GM23248 (cell line): Measurements from ENCODE around the gene URGCP. TPM values are rescaled to one million over a fixed set of nuclear protein-coding genes. Genes with fewer than 3 reads are reported as not detected.
"Not testable (repeated sequence)": the region's sequence is repeated elsewhere in the genome, so short reads cannot be mapped to it uniquely, and the experiment has no call there.

Source experiments
- DNase-seq: peaks from one replicate; pipeline ENCODE4 v3.0.0-alpha.2; 2015
- H2AFZ ChIP-seq: fragments of 200-600 bp; sonication (generic); 2 replicates; pipeline ENCODE4 v1.6.1; 2016; ENCODE audit warnings: antibody characterized with exemption
- H3F3A ChIP-seq: fragments of 200-600 bp; sonication (generic); 2 replicates; pipeline ENCODE4 v1.6.1; 2016; ENCODE audit warnings: mild to moderate bottlenecking, antibody characterized with exemption, mixed run types; ENCODE audit not compliant: insufficient read depth
- H3K27ac ChIP-seq: fragments of 200-600 bp; sonication (generic); 2 replicates; pipeline ENCODE4 v1.5.1; 2016; ENCODE audit warnings: mild to moderate bottlenecking
- H3K27me3 ChIP-seq: fragments of 200-600 bp; sonication (generic); replicated peaks from 2 replicates; pipeline ENCODE4 v1.6.1; 2016; ENCODE audit warnings: mild to moderate bottlenecking; ENCODE audit not compliant: insufficient read depth
- H3K36me3 ChIP-seq: fragments of 200-600 bp; sonication (generic); 2 replicates; pipeline ENCODE4 v1.6.1; 2016; ENCODE audit warnings: low read depth, mild to moderate bottlenecking
- H3K4me1 ChIP-seq: fragments of 200-600 bp; sonication (generic); 2 replicates; pipeline ENCODE4 v1.6.1; 2016; ENCODE audit warnings: mild to moderate bottlenecking; ENCODE audit not compliant: insufficient read depth
- H3K4me2 ChIP-seq: fragments of 200-600 bp; sonication (generic); one replicate; pipeline ENCODE4 v1.6.1; 2016; ENCODE audit warnings: mild to moderate bottlenecking; ENCODE audit not compliant: unreplicated experiment
- H3K4me3 ChIP-seq: fragments of 200-600 bp; sonication (generic); 2 replicates; pipeline ENCODE4 v1.5.1; 2016; ENCODE audit warnings: mild to moderate bottlenecking
- H3K79me2 ChIP-seq: fragments of 200-600 bp; sonication (generic); 2 replicates; pipeline ENCODE4 v1.6.1; 2016; ENCODE audit warnings: mild to moderate bottlenecking; ENCODE audit not compliant: insufficient read depth
- H3K9ac ChIP-seq: fragments of 200-600 bp; sonication (generic); 2 replicates; pipeline ENCODE4 v1.6.1; 2016; ENCODE audit warnings: mild to moderate bottlenecking
- H3K9me2 ChIP-seq: fragments of 200-600 bp; sonication (generic); 2 replicates; pipeline ENCODE4 v1.6.1; 2016; ENCODE audit warnings: mixed run types, mild to moderate bottlenecking, moderate library complexity; ENCODE audit not compliant: insufficient read depth
- H3K9me3 ChIP-seq: fragments of 200-600 bp; sonication (generic); one replicate; pipeline ENCODE4 v1.6.1; 2017; ENCODE audit warnings: low read depth
- H4K20me1 ChIP-seq: fragments of 200-600 bp; sonication (generic); 2 replicates; pipeline ENCODE4 v1.6.0; 2016; ENCODE audit not compliant: insufficient read depth
- EZH2 ChIP-seq: fragments of 200-600 bp; sonication (generic); IDR thresholded peaks from 2 replicates; pipeline ENCODE4 v1.6.1; 2018; ENCODE audit warnings: antibody characterized with exemption, mild to moderate bottlenecking; ENCODE audit not compliant: insufficient read depth, poor library complexity, severe bottlenecking
- EZH2phosphoT487 ChIP-seq: fragments of 200-600 bp; sonication (generic); IDR thresholded peaks from 2 replicates; pipeline ENCODE4 v1.6.1; 2018; ENCODE audit warnings: antibody characterized with exemption, moderate library complexity, mild to moderate bottlenecking, low read depth; ENCODE audit not compliant: insufficient read depth
- WGBS, 2 experiments: methylation state at CpG; one replicate each; pipeline ENCODE4 v1.1.6; 2015 to 2017; ENCODE audit warnings: low lambda C conversion rate in 2 of 2, low coverage in 1 of 2; ENCODE audit errors: missing lambda C conversion rate in 2 of 2; 5-methylcytosine and 5-hydroxymethylcytosine counted together
- in situ Hi-C: fragments of 300-500 bp; cut with MboI; formaldehyde crosslinking; loops from 2 replicates; pipeline ENCODE4 v1.15.0; 2020
- polyA plus RNA-seq: library from polyadenylated mRNA; unstranded; fragments of >200 nt; fragmentation: Nextera tagmentation; extraction: Ambion mirVana; gene quantifications from 2 replicates; pipeline ENCODE4 v1.2.1, GENCODE V29; 2016
- total RNA-seq: library from RNA; depleted of rRNA; stranded (reverse); fragments of >200 nt; shearing (Covaris generic); gene quantifications from 2 replicates; pipeline ENCODE4 v1.2.3, GENCODE V29; 2014

Gene URGCP
- total and polyA plus RNA-seq, 2 experiments from 2014 or later: 26.5 to 29.6 TPM

DNA sequence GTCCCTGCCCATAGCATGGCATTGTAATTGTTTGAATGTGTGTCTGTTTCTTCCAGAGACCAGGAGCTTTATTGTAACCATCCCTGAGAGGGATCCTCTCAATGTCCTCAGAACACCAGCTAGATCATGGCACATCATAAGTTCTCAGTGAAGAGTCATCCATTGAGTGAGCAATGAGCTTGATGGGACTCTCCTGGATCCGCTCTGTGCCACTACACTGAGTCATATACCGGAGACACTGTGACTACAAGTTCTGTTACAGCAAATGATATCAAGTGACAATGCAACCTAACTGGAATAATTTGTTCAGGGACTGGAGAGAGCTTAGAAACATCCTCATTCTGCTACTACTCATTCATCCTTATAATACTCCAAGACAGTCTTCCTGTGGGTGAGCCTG is 62.1 kb downstream of the URGCP start:
- no peak overlapping the region for H3K27ac ChIP-seq
- H3F3A ChIP-seq: peaks cover 7% of the 10 kb centered on the region; the same call in 1 of the 2 replicates
- no peak overlapping the region for H3K4me2 ChIP-seq
- H3K36me3 ChIP-seq: no peaks in the 10 kb centered on the region
- 3 to 5% methylated on average over 2 of the region's 2 CpGs for WGBS, 2 experiments
- peak; percentile 60 for DNase-seq
- no peaks in the 10 kb centered on the region for H3K9me2 ChIP-seq
- no peak overlapping the region for H3K4me3 ChIP-seq
- H3K9ac ChIP-seq: no peak overlapping the region
- H3K27me3 ChIP-seq: no peaks in the 10 kb centered on the region
- no peaks in the 10 kb centered on the region for H4K20me1 ChIP-seq
- no peaks in the 10 kb centered on the region for H3K79me2 ChIP-seq
- no peaks in the 10 kb centered on the region for H3K9me3 ChIP-seq
- TF ChIP-seq EZH2phosphoT487 (no peak), EZH2 (no peak)
- no peaks in the 10 kb centered on the region for H3K4me1 ChIP-seq
- in situ Hi-C loops: loop anchor here (25.0 kb wide), 1 partner anchor 257 kb away; the partner anchor contains the start of gene STK17A
- H2AFZ ChIP-seq: no peak overlapping the region

DNA sequence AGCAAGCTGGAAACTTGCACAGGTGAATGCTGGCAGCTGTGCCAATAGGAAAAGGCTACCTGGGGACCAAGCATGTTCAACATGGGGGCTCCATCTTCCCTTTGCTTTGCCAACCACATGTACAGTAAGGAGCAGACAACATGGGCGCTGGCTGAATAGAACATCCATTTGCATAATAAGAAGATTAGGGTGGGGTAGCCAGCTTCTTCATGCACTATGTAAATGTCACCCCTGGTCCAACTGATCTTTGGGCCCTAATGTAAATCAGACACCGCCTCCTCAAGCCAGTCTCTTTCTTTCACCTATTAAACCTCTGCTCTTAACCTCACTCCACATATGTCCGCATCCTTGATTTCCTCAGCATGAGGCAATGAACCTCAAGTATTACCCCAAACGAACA is 63.1 kb downstream of the URGCP start:
- Histone ChIP-seq H3K9me2 (no peaks in the 10 kb centered on the region), H3K9me3 (no peaks in the 10 kb centered on the region), H3K36me3 (no peaks in the 10 kb centered on the region), H3K4me1 (no peaks in the 10 kb centered on the region), H4K20me1 (no peaks in the 10 kb centered on the region), H3K9ac (no peak overlapping the region), H3K4me2 (no peak overlapping the region), H2AFZ (no peak overlapping the region), H3F3A (peaks cover 7% of the 10 kb centered on the region; the same call in 1 of the 2 replicates), H3K79me2 (no peaks in the 10 kb centered on the region), H3K4me3 (no peak overlapping the region), H3K27ac (no peak overlapping the region), H3K27me3 (no peaks in the 10 kb centered on the region)
- DNase-seq: no peak
- 96 to 98% methylated on average over 4 of the region's 4 CpGs for WGBS, 2 experiments
- in situ Hi-C loops: loop anchor here (25.0 kb wide), 1 partner anchor 256 kb away; the partner anchor contains the start of gene STK17A
- TF ChIP-seq EZH2phosphoT487 (no peak), EZH2 (no peak)

DNA sequence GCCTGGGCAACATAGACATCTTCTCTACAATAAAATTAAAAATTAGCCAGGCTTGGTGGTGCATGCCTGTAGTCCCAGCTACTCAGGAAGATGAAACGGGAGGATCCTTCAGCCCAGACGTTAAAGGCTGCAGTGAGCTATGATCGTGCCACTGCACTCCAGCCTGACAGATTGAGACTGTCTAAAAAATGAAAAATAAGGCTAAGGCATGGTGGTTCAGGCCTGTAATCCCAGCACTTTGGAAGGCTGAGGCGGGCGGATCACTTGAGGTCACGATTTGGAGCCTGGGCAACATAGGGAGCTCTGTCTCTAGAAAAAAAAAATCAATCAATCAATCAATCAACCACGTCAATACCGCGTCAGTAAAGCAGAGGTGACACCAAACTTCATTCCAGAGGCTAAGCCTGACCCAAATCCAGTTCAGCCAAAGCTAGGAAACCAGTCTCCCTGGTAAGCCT is 68.2 kb downstream of the URGCP start:
- no peaks in the 10 kb centered on the region for H3K9me3 ChIP-seq
- no peaks in the 10 kb centered on the region for H3K79me2 ChIP-seq
- H3K9me2 ChIP-seq: no peaks in the 10 kb centered on the region
- H3K4me1 ChIP-seq: no peaks in the 10 kb centered on the region
- in situ Hi-C loops: loop anchor here (25.0 kb wide), 1 partner anchor 251 kb away; the partner anchor contains the start of gene STK17A
- peak overlapping the region; percentile 66 for H3K9ac ChIP-seq
- no peaks in the 10 kb centered on the region for H3K36me3 ChIP-seq
- peaks cover 5% of the 10 kb centered on the region; the same call in 1 of the 2 replicates for H3F3A ChIP-seq
- H3K4me3 ChIP-seq: peak overlapping the region; percentile 67; the same call in 1 of the 2 replicates
- peak overlapping the region; percentile 92 for H3K4me2 ChIP-seq
- 65 to 69% methylated on average over 9 of the region's 9 CpGs for WGBS, 2 experiments
- H4K20me1 ChIP-seq: no peaks in the 10 kb centered on the region
- H3K27ac ChIP-seq: no peak overlapping the region
- TF ChIP-seq EZH2: no peak
- no peak for TF ChIP-seq EZH2phosphoT487
- peak overlapping the region; percentile 91 for H2AFZ ChIP-seq
- no peaks in the 10 kb centered on the region for H3K27me3 ChIP-seq
- no peak for DNase-seq

DNA sequence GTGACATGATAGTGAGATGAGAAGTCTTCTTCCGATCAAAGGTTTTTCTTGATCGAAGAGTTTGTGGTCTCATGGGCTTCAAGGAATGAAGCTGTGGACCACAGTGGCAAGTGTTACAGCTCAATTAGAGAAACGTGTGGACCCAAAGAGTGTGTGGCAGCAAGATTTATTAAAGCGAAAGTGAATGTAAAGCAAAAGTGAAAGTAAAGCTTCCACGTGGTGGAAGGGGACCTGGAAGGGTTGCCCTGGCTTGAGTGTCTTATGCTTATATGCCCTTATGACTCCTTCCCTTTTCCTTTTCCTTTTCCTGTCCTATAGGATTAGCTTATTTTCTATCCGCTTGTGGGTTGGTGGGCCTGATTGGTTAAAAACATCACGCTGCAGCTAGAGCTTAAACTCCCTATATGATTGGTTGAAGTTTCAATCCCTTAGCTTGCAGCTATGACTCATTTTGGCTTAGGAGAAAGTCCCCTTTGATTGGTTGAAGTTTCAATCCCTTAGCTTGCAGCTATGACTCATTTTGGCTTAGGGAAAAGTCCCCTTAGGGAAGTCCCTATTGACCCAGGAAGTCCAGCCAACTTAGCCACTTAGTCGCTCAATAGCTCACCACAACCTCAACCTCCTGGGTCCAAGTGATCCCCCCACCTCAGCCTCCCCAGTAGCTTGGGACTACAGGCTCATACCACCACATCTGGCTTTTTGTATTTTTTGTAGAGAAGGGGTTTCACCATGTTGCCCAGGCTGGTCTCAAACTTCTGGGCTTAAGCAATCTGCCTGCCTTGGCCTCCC is 71.7 kb downstream of the URGCP start:
- Histone ChIP-seq H3K27ac (no peak overlapping the region), H3K4me2 (no peak overlapping the region), H4K20me1 (no peaks in the 10 kb centered on the region), H3K4me1 (no peaks in the 10 kb centered on the region), H3K36me3 (no peaks in the 10 kb centered on the region), H3K9ac (no peak overlapping the region), H3K79me2 (no peaks in the 10 kb centered on the region), H3K9me2 (no peaks in the 10 kb centered on the region), H3F3A (peaks cover 5% of the 10 kb centered on the region; the same call in 1 of the 2 replicates), H3K9me3 (no peaks in the 10 kb centered on the region), H3K27me3 (no peaks in the 10 kb centered on the region), H2AFZ (peak overlapping the region; percentile 50; the same call in 1 of the 2 replicates), H3K4me3 (no peak overlapping the region)
- no peak for TF ChIP-seq EZH2phosphoT487
- no peak for TF ChIP-seq EZH2
- 69 to 71% methylated on average over 8 of the region's 8 CpGs for WGBS, 2 experiments
- DNase-seq: peak; percentile 25
- in situ Hi-C loops: loop anchor here (25.0 kb wide), 1 partner anchor 247 kb away; the partner anchor contains the start of gene STK17A

DNA sequence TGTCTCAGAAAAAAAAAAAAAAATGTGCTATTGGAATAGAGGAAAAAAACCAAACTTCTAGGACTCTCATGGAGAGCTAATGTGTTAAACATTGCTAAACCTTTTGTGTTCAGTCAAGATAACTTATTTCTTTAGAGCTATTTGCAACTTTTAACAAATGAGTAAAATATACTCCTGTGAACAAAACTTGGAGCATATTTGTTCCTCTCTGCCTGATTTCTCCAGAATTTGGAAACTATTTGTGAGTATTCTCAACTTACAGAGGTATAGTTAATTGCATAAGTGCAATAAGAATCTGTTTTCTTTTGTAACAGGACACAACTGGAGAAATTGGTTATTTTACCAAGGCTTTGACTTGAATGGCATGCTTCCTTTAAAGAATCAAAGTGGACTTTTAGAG is 75.5 kb downstream of the URGCP start:
- not testable (repeated sequence) for DNase-seq, H3K36me3 ChIP-seq, H3K4me1 ChIP-seq, H3K4me2 ChIP-seq, H3K4me3 ChIP-seq, H3K79me2 ChIP-seq, H3K27ac ChIP-seq, H2AFZ ChIP-seq, H4K20me1 ChIP-seq, H3F3A ChIP-seq, H3K9ac ChIP-seq, H3K9me3 ChIP-seq, H3K9me2 ChIP-seq
- peaks cover 17% of the 10 kb centered on the region for H3K27me3 ChIP-seq
- in situ Hi-C loops: loop anchor here (25.0 kb wide), 1 partner anchor 244 kb away; the partner anchor contains the start of gene STK17A
